Caco-2 (cell line): ENCODE data around the gene TBATA. TPM values are rescaled to one million over a fixed set of nuclear protein-coding genes. Genes with fewer than 3 reads are reported as not detected.

ENCODE experiments used
- BruUV-seq: library from RNA; stranded (reverse); fragments of 400-500 nt; replicated peaks from 2 replicates; lab custom pipeline; 2021; lab: Mats Ljungman, UMichigan
- CTCF ChIA-PET: fragments of 300-600 bp; sonication (Branson Sonifier 250); formaldehyde crosslinking; loops from one replicate; lab custom pipeline; 2022; ENCODE audit warnings: antibody characterized with exemption; lab: Charles Lee
- POLR2A ChIA-PET: fragments of 300-600 bp; sonication (Branson Sonifier 250); formaldehyde crosslinking; loops from one replicate; lab custom pipeline; 2022; ENCODE audit warnings: antibody characterized with exemption; lab: Charles Lee
- DNase-seq, 2 experiments: peaks; one replicate each; pipeline versions ENCODE4 v3.0.0 to v3.0.0-alpha.2; 2020 to 2022
- H3K27me3 ChIP-seq: replicated peaks from 2 replicates; pipeline ENCODE4 v1.6.0; 2011; ENCODE audit warnings: low read length; ENCODE audit not compliant: control insufficient read depth, insufficient read depth
- H3K36me3 ChIP-seq: 2 replicates; pipeline ENCODE4 v1.5.1; 2011; ENCODE audit warnings: low read length; ENCODE audit not compliant: control insufficient read depth, insufficient read depth
- H3K4me1 ChIP-seq: fragments of 250-450 bp; sonication (Bioruptor Pico); 2 replicates; pipeline ENCODE4 v1.5.1; 2020; ENCODE audit warnings: mild to moderate bottlenecking
- H3K4me3 ChIP-seq: 2 replicates; pipeline ENCODE4 v1.5.1; 2011; ENCODE audit warnings: low read depth, mild to moderate bottlenecking, control low read depth, low read length
- H3K9me3 ChIP-seq: fragments of 250-450 bp; sonication (Bioruptor Pico); 2 replicates; pipeline ENCODE4 v1.5.1; 2020; ENCODE audit warnings: mild to moderate bottlenecking, moderate library complexity
- H3K27ac Mint-ChIP-seq: one replicate; pipeline ENCODE4 v1.8.0; 2022; ENCODE audit warnings: mixed read lengths; ENCODE audit not compliant: unreplicated experiment
- H3K27me3 Mint-ChIP-seq: one replicate; pipeline ENCODE4 v1.8.0; 2022; ENCODE audit warnings: mixed read lengths; ENCODE audit not compliant: insufficient read depth, unreplicated experiment
- H3K36me3 Mint-ChIP-seq: one replicate; pipeline ENCODE4 v1.8.0; 2022; ENCODE audit warnings: mild to moderate bottlenecking, mixed read lengths; ENCODE audit not compliant: insufficient read depth, unreplicated experiment
- H3K4me1 Mint-ChIP-seq: one replicate; pipeline ENCODE4 v1.8.0; 2022; ENCODE audit warnings: low read depth, mixed read lengths; ENCODE audit not compliant: unreplicated experiment
- H3K4me3 Mint-ChIP-seq: one replicate; pipeline ENCODE4 v1.8.0; 2022; ENCODE audit warnings: mild to moderate bottlenecking, moderate library complexity, mixed read lengths; ENCODE audit not compliant: unreplicated experiment
- H3K9me3 Mint-ChIP-seq: one replicate; pipeline ENCODE4 v1.8.0; 2022; ENCODE audit warnings: mixed read lengths; ENCODE audit not compliant: unreplicated experiment
- CTCF ChIP-seq, 2 experiments: fragments of 200-600 bp in 1 of 2; IDR thresholded peaks; 1 replicate in 1 of 2; 2 replicates in 1 of 2; pipeline versions ENCODE4 v1.5.1 to v1.8.0; 2011 to 2022; ENCODE audit warnings: antibody characterized with exemption in 1 of 2, control low read depth in 1 of 2, inconsistent platforms in 1 of 2, low read depth in 1 of 2, low read length in 1 of 2, mild to moderate bottlenecking in 1 of 2, moderate library complexity in 1 of 2; ENCODE audit not compliant: insufficient read depth in 1 of 2, severe bottlenecking in 1 of 2, unreplicated experiment in 1 of 2
- intact Hi-C: fragments of 100-400 bp; cut with micrococcal nuclease; formaldehyde crosslinking; loops from one replicate; pipeline ENCODE4 v1.10.0; 2022; ENCODE audit not compliant: unreplicated experiment
- total RNA-seq: library from RNA; stranded (reverse); gene quantifications from 2 replicates; pipeline ENCODE4 v1.2.3, GENCODE V29; 2022

TBATA gene
- total RNA-seq, 1 experiment from 2014 or later = not detected

DNA sequence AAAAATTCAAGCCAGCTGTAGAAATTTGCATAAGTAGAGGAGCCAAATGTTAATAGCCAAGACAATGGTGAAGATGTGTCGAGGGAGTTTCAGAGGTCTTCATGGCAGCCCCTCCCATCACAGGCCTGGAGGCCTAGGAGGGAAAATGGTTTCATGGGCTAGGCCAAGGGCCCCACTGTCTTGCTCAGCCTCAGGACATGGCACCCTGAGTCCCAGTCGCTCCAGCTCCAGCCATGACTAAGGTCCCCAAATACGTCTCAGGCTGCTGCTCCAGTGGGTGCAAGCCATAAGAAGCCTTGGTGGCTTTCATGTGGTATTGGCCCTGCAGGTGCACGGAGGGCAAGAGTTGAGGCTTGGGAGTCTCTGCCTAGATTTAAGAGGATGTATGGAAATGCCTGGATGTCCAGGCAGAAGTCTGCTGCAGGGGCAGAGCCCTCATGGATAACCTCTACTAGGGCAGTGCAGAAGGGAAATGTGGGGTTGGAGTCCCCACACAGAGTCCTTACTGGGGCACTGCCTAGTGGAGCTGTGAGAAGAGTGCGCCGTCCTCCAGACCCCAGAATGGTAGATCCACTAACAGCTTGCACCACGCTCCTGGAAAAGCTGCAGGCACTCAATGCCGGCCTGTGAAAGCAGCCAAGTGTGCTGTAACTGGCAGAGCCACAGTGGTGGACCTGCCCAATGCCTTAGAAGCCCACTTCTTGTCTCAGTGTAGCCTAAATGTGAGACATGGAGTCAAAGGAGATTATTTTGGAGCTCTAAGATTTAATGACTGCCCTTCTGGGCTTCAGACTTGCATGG, 19.2 kb downstream of the TBATA start:
- Histone ChIP-seq H3K9me3 (peaks cover 21% of the 10 kb centered on the region), H3K4me1 (no peaks in the 10 kb centered on the region), H3K27me3 (no peaks in the 10 kb centered on the region), H3K4me3 (no peak overlapping the region), H3K36me3 (no peaks in the 10 kb centered on the region)
- TF ChIP-seq CTCF (IDR thresholded peaks at IDR 0.05; ENCODE audit: insufficient read depth in 1 of 2, low read depth in 1 of 2, low read length in 1 of 2, severe bottlenecking in 1 of 2, unreplicated experiment in 1 of 2) = no peak
- Mint-ChIP-seq H3K4me1 (no peaks in the 10 kb centered on the region), H3K9me3 (peaks cover 17% of the 10 kb centered on the region), H3K27ac (no peak overlapping the region), H3K4me3 (no peak overlapping the region), H3K27me3 (peaks cover 7% of the 10 kb centered on the region), H3K36me3 (no peaks in the 10 kb centered on the region)
- CTCF ChIA-PET = no interaction called here
- POLR2A ChIA-PET = no interaction called here
- no TSS peak for BruUV-seq
- intact Hi-C loops = no loop called here
- peak in 1 of 2 experiments; percentile 24 for DNase-seq

GRCh38 chr10:70763567-70763966, 21.6 kb downstream of the TBATA start:
- Histone ChIP-seq H3K9me3 (peaks cover 21% of the 10 kb centered on the region), H3K4me1 (no peaks in the 10 kb centered on the region), H3K27me3 (no peaks in the 10 kb centered on the region), H3K36me3 (no peaks in the 10 kb centered on the region), H3K4me3 (no peak overlapping the region)
- peak in 1 of 2 experiments; percentile 32 for DNase-seq
- intact Hi-C loops = no loop called here
- no peak overlapping the region for H3K27ac Mint-ChIP-seq
- TF ChIP-seq CTCF (IDR thresholded peaks at IDR 0.05; ENCODE audit: insufficient read depth in 1 of 2, low read depth in 1 of 2, low read length in 1 of 2, severe bottlenecking in 1 of 2, unreplicated experiment in 1 of 2) = no peak
- peaks cover 3% of the 10 kb centered on the region for H3K27me3 Mint-ChIP-seq
- BruUV-seq = no TSS peak
- ChIA-PET CTCF (interaction anchor here (1.3 kb wide), 1 partner anchor 202 kb away, joined by 4 read pairs; no protein-coding TSS in a partner anchor), POLR2A (no interaction called here)
- no peaks in the 10 kb centered on the region for H3K36me3 Mint-ChIP-seq
- peaks cover 17% of the 10 kb centered on the region for H3K9me3 Mint-ChIP-seq
- H3K4me1 Mint-ChIP-seq = peaks cover 8% of the 10 kb centered on the region
- H3K4me3 Mint-ChIP-seq = no peak overlapping the region

DNA sequence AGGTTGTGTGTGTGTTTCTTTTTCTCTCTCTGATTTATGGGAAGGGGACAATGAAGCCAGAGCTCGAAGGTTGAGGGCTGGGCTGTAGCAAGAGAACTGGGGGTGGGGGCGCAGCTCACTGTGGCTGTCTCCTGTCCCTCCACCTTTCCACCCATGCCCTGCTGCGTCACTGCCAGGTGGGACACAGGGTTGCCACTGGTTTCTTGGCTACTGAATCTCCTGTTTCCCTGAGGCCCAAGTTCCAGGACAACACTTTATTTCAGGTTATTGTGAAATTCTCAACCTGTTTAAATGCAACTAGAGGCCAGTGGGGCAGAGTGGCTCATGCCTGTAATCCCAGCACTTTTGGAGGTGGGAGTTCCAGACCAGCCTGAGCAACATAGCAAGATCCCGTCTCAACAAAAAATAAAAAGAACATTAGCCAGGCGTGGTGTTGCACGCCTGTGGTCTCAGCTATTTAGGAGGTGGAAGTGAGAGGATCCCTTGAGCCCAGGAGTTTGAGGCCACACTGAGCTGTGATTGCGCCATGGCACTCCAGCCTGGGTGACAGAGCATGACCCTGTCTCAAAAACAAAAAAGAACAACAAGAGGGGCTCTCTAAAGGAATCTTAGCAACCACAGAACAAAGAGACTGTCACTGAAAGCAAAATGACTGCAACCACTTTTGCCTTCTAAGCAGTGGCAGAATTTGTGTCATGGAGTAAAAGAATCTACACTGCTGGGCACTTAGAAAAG, 22.6 kb downstream of the TBATA start:
- peaks cover 18% of the 10 kb centered on the region for H3K9me3 ChIP-seq
- intact Hi-C loops = no loop called here
- BruUV-seq = no TSS peak
- no peaks in the 10 kb centered on the region for H3K4me1 ChIP-seq
- Mint-ChIP-seq H3K4me1 (peaks cover 8% of the 10 kb centered on the region), H3K27me3 (no peaks in the 10 kb centered on the region), H3K36me3 (no peaks in the 10 kb centered on the region), H3K4me3 (no peak overlapping the region), H3K27ac (no peak overlapping the region), H3K9me3 (peaks cover 17% of the 10 kb centered on the region)
- no peaks in the 10 kb centered on the region for H3K27me3 ChIP-seq
- no peaks in the 10 kb centered on the region for H3K36me3 ChIP-seq
- no peak overlapping the region for H3K4me3 ChIP-seq
- ChIA-PET POLR2A (no interaction called here), CTCF (interaction anchor here (0.6 to 2.4 kb wide), 3 partner anchors 15 to 201 kb away, joined by 3 to 10 read pairs (median 4); no protein-coding TSS in a partner anchor)
- TF ChIP-seq CTCF (IDR thresholded peaks at IDR 0.05; ENCODE audit: insufficient read depth in 1 of 2, low read depth in 1 of 2, low read length in 1 of 2, severe bottlenecking in 1 of 2, unreplicated experiment in 1 of 2) = no peak
- DNase-seq = no peak
